IPS DF 6.9 (cell line): ENCODE results near the gene GBP6.
"Not testable (repeated sequence)": the region's sequence is repeated elsewhere in the genome, so short reads cannot be mapped to it uniquely, and the experiment has no call there.

Source experiments
- DNase-seq: peaks from one replicate; pipeline ENCODE4 v3.0.0-alpha.2; 2013; ENCODE audit warnings: low read depth, low spot score
- H3K27ac ChIP-seq: one replicate; pipeline ENCODE4 v1.5.1; 2013; ENCODE audit warnings: low read length, control low read depth
- H3K27me3 ChIP-seq: 2 replicates; pipeline ENCODE4 v1.6.1; 2013; ENCODE audit warnings: mild to moderate bottlenecking, low read length; ENCODE audit not compliant: control insufficient read depth, insufficient read depth
- H3K36me3 ChIP-seq: 2 replicates; pipeline ENCODE4 v1.6.1; 2013; ENCODE audit warnings: low read length; ENCODE audit not compliant: control insufficient read depth, insufficient read depth
- H3K4me1 ChIP-seq: 2 replicates; pipeline ENCODE4 v1.6.1; 2013; ENCODE audit warnings: low read length; ENCODE audit not compliant: control insufficient read depth, insufficient read depth
- H3K4me3 ChIP-seq: 2 replicates; pipeline ENCODE4 v1.5.1; 2013; ENCODE audit warnings: mild to moderate bottlenecking, low read length
- H3K9me3 ChIP-seq: 2 replicates; pipeline ENCODE4 v1.6.1; 2013; ENCODE audit warnings: low read length, inconsistent platforms; ENCODE audit not compliant: control insufficient read depth, insufficient read depth
- WGBS: extraction: QIAGEN DNeasy Blood & Tissue Kit; methylation state at CpG from one replicate; pipeline ENCODE4 v1.1.7; 2013; ENCODE audit warnings: mixed read lengths, missing lambda C conversion rate; ENCODE audit not compliant: insufficient read length, insufficient coverage; 5-methylcytosine and 5-hydroxymethylcytosine counted together

GBP6 gene

GRCh38 chr1:89405275-89405929 lies 41.5 kb downstream of the GBP6 start:
- Histone ChIP-seq H3K9me3 (no peaks in the 10 kb centered on the region), H3K4me3 (no peak overlapping the region), H3K4me1 (no peaks in the 10 kb centered on the region), H3K27me3 (no peaks in the 10 kb centered on the region), H3K36me3 (no peaks in the 10 kb centered on the region), H3K27ac (no peak overlapping the region)
- WGBS: no CpG with 5 or more reads among the region's 11 CpGs
- no peak for DNase-seq

- H3K4me1 ChIP-seq: no peaks in the 10 kb centered on the region
- no peak overlapping the region for H3K4me3 ChIP-seq
- no peaks in the 10 kb centered on the region for H3K27me3 ChIP-seq
- DNase-seq: no peak
- no peaks in the 10 kb centered on the region for H3K9me3 ChIP-seq
- no CpG with 5 or more reads among the region's 1 CpG for WGBS
- no peaks in the 10 kb centered on the region for H3K36me3 ChIP-seq
- H3K27ac ChIP-seq: no peak overlapping the region
Measured at GRCh38 chr1:89407360-89407759, 43.5 kb downstream of the GBP6 start.

DNA sequence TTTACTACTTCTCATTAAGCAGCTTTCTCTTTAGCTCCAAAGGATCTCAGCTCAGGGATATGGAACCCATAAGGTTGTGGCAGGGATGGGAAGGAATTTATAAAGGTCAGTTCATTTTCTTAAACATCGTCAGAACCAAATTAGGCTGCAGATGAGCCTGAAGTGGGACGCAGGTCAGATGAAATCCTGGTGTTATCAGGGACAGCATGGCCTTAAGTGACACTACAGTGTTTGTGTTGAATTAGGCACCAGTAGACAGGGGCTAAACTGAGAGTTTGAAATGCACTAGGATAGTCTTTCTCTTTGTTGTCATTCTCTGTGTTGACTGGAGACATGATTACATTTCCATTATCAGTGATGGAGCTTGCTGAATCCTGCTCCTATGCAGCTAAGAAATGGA lies 43.9 kb downstream of the GBP6 start:
- not testable (repeated sequence) for DNase-seq, H3K27me3 ChIP-seq, H3K27ac ChIP-seq, H3K4me3 ChIP-seq, H3K4me1 ChIP-seq, H3K9me3 ChIP-seq, H3K36me3 ChIP-seq
- no CpG with 5 or more reads among the region's 2 CpGs for WGBS

- no peak for DNase-seq
- Histone ChIP-seq H3K4me3 (no peak overlapping the region), H3K27ac (no peak overlapping the region), H3K27me3 (no peaks in the 10 kb centered on the region), H3K36me3 (no peaks in the 10 kb centered on the region), H3K4me1 (no peaks in the 10 kb centered on the region), H3K9me3 (no peaks in the 10 kb centered on the region)
- WGBS: no CpG with 5 or more reads among the region's 3 CpGs
Measured at GRCh38 chr1:89425056-89425455, 61.2 kb downstream of the GBP6 start.

- Histone ChIP-seq H3K36me3 (no peaks in the 10 kb centered on the region), H3K9me3 (no peaks in the 10 kb centered on the region), H3K27me3 (no peaks in the 10 kb centered on the region), H3K27ac (no peak overlapping the region), H3K4me1 (no peaks in the 10 kb centered on the region), H3K4me3 (no peak overlapping the region)
- no CpG with 5 or more reads among the region's 6 CpGs for WGBS
- no peak for DNase-seq
Measured at GRCh38 chr1:89429062-89429461, 65.2 kb downstream of the GBP6 start.

DNA sequence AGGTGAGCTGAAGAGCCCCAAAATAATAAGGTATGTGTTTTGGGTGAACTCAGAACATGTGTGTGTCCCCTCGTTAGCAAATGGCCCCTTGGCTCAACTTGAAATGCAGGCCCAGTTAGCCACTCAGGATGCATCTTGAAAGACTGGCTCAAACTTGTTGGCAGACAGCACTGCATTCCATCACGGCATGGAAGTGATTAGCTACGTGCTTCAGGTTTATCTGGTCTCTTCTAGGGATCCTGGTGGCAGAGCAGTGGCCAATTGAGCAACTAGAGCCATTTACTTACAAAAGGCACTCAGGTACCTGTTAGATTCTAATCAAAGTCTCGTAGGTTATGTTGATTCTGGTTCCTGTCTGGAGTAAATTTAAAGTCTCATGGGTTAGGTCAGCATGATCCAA lies 65.8 kb downstream of the GBP6 start:
- not testable (repeated sequence) for H3K36me3 ChIP-seq, H3K4me1 ChIP-seq, H3K27me3 ChIP-seq, H3K4me3 ChIP-seq, H3K27ac ChIP-seq, H3K9me3 ChIP-seq, DNase-seq
- no CpG with 5 or more reads among the region's 4 CpGs for WGBS

GRCh38 chr1:89433421-89433820 lies 69.6 kb downstream of the GBP6 start:
- Histone ChIP-seq H3K36me3 (no peaks in the 10 kb centered on the region), H3K4me3 (no peak overlapping the region), H3K9me3 (no peaks in the 10 kb centered on the region), H3K4me1 (no peaks in the 10 kb centered on the region), H3K27ac (no peak overlapping the region), H3K27me3 (no peaks in the 10 kb centered on the region)
- no CpG with 5 or more reads among the region's 4 CpGs for WGBS
- no peak for DNase-seq

DNA sequence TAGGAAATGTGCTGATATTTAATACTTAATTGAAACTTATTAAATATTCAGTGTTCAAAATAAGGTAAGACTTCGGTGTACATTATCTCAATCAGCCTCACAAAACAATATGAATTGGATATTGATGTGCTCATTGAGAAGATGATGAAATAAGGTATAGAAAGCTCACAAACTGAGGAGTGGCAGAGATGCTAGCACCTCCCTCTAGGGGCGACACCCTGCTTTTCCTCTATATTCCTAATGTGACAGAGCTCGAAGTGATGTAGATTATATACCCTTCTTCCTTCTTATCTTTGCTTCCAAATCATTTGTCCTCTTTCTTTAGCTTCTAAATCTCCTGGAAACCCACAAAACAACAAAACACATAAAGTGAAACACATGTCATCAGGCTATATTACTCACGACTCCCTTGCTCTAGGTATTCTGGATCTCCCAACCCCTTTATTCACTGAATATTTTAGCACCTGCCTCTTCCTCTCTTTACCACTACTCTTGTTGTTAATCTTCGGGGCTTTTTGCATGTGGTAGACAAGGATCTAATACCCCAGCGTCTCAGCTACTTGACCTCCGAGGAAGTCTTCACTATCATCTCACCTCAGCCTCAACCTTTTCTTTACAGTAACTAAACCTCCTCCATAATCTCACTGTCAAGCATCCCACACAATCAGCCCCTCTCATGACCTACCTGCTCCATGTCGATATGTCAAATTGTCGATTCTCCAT lies 70.4 kb downstream of the GBP6 start:
- DNase-seq, H3K27me3 ChIP-seq, H3K4me1 ChIP-seq, H3K36me3 ChIP-seq, H3K4me3 ChIP-seq, H3K27ac ChIP-seq, H3K9me3 ChIP-seq: not testable (repeated sequence)
- WGBS: no CpG with 5 or more reads among the region's 9 CpGs
